HG03280 (cell line): Measurements from ENCODE around the gene POLR1E.
A peak's percentile ranks its signal among the peaks of the same experiment; 100 is the strongest.
"Not testable (repeated sequence)": the region's sequence is repeated elsewhere in the genome, so short reads cannot be mapped to it uniquely, and the experiment has no call there.

Experiments
- ATAC-seq: cut with Tn5 transposase; IDR thresholded peaks from one replicate; pipeline ENCODE4 v1.9.1; 2021; ENCODE audit warnings: mild to moderate bottlenecking, moderate library complexity; ENCODE audit not compliant: unreplicated experiment

The POLR1E gene

GRCh38 chr9:37464426-37465248 is 21.1 kb upstream of the POLR1E start:
- ATAC-seq, result peak; percentile 35

GRCh38 chr9:37465249-37466036 is 20.3 kb upstream of the POLR1E start, which contains the start of gene ZBTB5:
Gene ZBTB5, minus strand, starts transcription at chr9:37465450. Its CDS starts 22,899 bp downstream, at chr9:37442551.
- peak; percentile 80 for ATAC-seq

- peak; percentile 2 for ATAC-seq
Measured at GRCh38 chr9:37466037-37466709, 19.6 kb upstream of the POLR1E start.

- ATAC-seq, result not testable (repeated sequence)
Measured at GRCh38 chr9:37467530-37467929, 18.2 kb upstream of the POLR1E start.

GRCh38 chr9:37468620-37469019 is 17.1 kb upstream of the POLR1E start:
- ATAC-seq, result no peak

- ATAC-seq, result no peak
Measured at GRCh38 chr9:37471942-37472684, 13.6 kb upstream of the POLR1E start.

- ATAC-seq, result not testable (repeated sequence)
Measured at GRCh38 chr9:37473982-37474381, 11.8 kb upstream of the POLR1E start.

GRCh38 chr9:37474438-37474837 is 11.3 kb upstream of the POLR1E start:
- no peak for ATAC-seq

GRCh38 chr9:37476930-37477329 is 8.8 kb upstream of the POLR1E start:
- no peak for ATAC-seq

- ATAC-seq, result not testable (repeated sequence)
Measured at GRCh38 chr9:37477443-37477842, 8.3 kb upstream of the POLR1E start.

GRCh38 chr9:37477987-37478619 is 7.6 kb upstream of the POLR1E start:
- ATAC-seq, result not testable (repeated sequence)

GRCh38 chr9:37480759-37481158 is 5.0 kb upstream of the POLR1E start:
- ATAC-seq, result no peak

GRCh38 chr9:37486256-37486615 is 488 bp downstream of the POLR1E start:
- no peak for ATAC-seq

- no peak for ATAC-seq
Measured at GRCh38 chr9:37486616-37487548, 1.1 kb downstream of the POLR1E start.

- ATAC-seq, result no peak
Measured at GRCh38 chr9:37491939-37492338, 6.2 kb downstream of the POLR1E start.

- ATAC-seq, result no peak
Measured at GRCh38 chr9:37495571-37495970, 9.8 kb downstream of the POLR1E start.

- ATAC-seq, result no peak
Measured at GRCh38 chr9:37496020-37496419, 10.3 kb downstream of the POLR1E start.

GRCh38 chr9:37497320-37497719 is 11.6 kb downstream of the POLR1E start:
- no peak for ATAC-seq

- no peak for ATAC-seq
Measured at GRCh38 chr9:37498457-37498856, 12.7 kb downstream of the POLR1E start.
